Measurements from ENCODE around the gene DMRTC2.

The DMRTC2 gene

DNA sequence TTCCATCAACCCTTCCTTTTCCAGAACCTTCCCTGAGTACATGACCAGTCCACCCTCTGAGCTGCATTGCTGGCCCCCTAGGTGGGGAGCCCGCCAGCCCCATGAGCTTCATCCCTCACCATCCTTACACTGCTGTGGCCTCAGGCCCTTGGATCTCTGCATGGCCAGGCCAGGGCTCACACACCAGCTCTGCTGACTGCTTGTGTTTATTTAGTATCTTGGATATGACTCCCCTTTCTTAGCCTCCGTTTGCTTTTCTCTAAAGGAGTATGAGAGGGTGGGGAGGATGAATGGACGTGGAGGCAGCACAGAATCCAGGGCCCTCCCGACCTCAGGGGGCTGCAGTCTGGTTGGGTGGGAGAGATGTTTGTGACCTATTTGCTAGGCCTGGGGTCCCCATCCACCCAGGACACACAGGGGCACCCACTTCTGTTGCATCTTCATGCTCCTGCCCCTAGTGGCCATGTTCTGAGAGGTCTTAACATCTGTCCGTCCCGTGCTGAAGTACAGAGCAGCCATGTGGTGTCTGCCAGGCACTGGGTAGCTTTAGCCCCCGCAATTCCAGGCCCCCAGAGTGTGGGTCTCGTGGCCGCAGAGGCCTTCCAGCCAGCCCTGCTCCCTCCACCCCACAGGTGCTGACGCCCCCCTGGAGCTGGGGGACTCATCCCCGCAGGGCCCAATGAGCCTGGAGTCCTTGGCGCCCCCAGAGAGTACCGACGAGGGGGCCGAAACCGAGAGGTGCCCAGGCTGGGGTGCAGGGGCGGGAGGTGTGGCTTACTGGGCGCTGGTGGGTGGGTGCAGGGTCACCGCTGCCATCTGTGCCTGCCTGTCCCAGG, 51.1 kb downstream of the DMRTC2 start:
- Histone ChIP-seq H3K27ac (no peak overlapping the region), H3K4me3 (no peak overlapping the region)
- DNase-seq (ENCODE audit: low spot score) = no peak
- TF ChIP-seq, protein P1, sequence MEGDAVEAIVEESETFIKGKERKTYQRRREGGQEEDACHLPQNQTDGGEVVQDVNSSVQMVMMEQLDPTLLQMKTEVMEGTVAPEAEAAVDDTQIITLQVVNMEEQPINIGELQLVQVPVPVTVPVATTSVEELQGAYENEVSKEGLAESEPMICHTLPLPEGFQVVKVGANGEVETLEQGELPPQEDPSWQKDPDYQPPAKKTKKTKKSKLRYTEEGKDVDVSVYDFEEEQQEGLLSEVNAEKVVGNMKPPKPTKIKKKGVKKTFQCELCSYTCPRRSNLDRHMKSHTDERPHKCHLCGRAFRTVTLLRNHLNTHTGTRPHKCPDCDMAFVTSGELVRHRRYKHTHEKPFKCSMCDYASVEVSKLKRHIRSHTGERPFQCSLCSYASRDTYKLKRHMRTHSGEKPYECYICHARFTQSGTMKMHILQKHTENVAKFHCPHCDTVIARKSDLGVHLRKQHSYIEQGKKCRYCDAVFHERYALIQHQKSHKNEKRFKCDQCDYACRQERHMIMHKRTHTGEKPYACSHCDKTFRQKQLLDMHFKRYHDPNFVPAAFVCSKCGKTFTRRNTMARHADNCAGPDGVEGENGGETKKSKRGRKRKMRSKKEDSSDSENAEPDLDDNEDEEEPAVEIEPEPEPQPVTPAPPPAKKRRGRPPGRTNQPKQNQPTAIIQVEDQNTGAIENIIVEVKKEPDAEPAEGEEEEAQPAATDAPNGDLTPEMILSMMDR (IDR thresholded peaks at IDR 0.05) = no peak

DNA sequence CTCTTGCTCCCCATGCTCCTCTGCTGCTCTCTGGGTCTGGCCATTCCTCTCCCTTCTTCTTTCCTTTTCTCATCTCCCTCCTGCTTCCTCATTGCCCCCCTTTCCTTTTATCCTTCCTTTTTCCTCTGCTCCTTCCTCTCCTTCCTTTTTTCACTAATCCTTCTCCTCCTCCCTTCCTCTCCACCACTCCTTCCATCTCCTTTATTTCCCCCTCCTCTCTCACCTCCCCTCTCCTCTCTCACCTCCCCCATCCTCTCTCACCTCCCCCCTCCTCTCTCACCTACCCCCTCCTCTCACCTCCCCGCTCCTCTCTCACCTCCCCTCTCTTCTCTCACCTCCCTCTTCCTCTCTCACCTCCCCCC, 51.7 kb downstream of the DMRTC2 start:
- no peak for DNase-seq (ENCODE audit: low spot score)
- TF ChIP-seq, protein P1 (IDR thresholded peaks at IDR 0.05) = no peak
- H3K4me3 ChIP-seq = no peak overlapping the region
- H3K27ac ChIP-seq = no peak overlapping the region

DNA sequence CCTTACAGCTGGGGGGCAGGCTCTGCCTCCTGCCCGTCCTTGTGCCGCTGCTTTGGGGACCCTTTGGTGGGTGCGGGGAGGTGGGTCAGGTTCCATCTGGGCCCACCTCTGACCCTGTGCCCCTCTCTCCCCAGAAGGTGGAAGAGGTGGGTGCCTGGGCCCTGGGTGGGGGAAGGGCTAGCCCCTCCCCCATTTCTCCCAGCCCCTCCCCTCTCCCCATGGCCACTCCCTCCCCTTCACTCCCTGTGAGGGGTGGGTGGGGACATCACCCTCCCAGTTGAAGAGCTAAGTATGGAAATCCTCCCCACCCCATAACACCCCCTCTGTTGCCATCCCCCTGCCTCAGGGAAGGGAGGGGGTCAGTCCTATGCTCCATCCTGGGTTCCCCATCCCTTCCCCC, 52.3 kb downstream of the DMRTC2 start:
- TF ChIP-seq, protein P1 (IDR thresholded peaks at IDR 0.05) = no peak
- no peak for DNase-seq (ENCODE audit: low spot score)
- Histone ChIP-seq H3K27ac (no peak overlapping the region), H3K4me3 (no peak overlapping the region)

DNA sequence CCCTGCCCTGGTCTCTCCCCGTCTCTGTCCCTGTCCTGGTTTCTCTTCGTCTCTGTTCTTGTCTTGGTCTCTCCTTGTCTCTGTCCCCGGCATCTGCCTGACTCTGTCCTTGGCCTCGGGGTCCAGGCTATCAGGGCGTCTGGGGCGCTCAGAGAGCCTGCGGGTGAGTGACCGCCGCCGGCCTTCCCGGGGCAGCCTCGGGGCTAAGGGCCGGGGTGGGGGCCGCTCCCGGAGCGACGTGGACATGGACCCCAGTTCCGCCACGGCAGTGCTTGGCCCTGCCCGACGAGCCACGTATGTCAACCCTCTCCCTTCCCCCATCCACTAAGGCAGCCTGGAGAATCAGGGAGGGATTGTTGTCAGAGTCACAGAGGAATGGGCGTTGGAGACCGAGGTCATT, 53.0 kb downstream of the DMRTC2 start:
- no peak for DNase-seq (ENCODE audit: low spot score)
- TF ChIP-seq, protein P1 (IDR thresholded peaks at IDR 0.05) = no peak
- Histone ChIP-seq H3K4me3 (no peak overlapping the region), H3K27ac (no peak overlapping the region)

DNA sequence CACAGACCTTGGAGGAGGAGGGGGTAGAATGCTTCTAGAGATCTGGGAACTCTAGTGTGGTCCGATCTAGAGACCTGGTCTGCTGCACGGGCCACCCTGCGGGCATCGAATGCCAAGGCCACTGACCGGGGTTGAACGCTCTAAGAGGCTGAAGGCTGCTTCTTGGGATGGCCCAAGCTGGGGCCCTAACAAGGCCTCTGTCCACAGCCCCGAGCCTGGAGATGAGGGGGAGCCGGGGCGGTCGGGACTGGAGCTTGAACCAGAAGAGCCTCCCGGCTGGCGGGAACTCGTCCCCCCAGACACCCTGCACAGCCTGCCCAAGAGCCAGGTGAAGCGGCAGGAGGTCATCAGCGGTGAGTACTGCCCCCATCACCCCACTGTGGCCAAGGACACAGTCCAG, 53.4 kb downstream of the DMRTC2 start:
- TF ChIP-seq, protein P1 (IDR thresholded peaks at IDR 0.05) = no peak
- Histone ChIP-seq H3K4me3 (no peak overlapping the region), H3K27ac (no peak overlapping the region)
- no peak for DNase-seq (ENCODE audit: low spot score)

Data from coronary artery (tissue), 2 donors.